SK-N-SH treated with all-trans-retinoic acid at 6 μM for 48 hours (cell line): ENCODE measurements around the gene SETD3.

Source experiments
- ATAC-seq: fragments of 200-7000 bp; cut with Tn5 transposase; 3 replicates; pipeline ENCODE4 v1.9.1; 2020; ENCODE audit warnings: mild to moderate bottlenecking, moderate library complexity
- ARNTL ChIP-seq: fragments of 450-650 bp; formaldehyde crosslinking; IDR thresholded peaks from 2 replicates; pipeline ENCODE4 v1.5.0; 2020; ENCODE audit warnings: low read depth, mild to moderate bottlenecking, moderate library complexity, borderline replicate concordance
- BACH2 ChIP-seq: fragments of 250-450 bp; sonication (Bioruptor Pico); IDR thresholded peaks from 2 replicates; pipeline ENCODE4 v1.9.0; 2021; ENCODE audit warnings: mild to moderate bottlenecking, borderline replicate concordance
- CSDC2 ChIP-seq: fragments of 250-450 bp; sonication (Bioruptor Pico); IDR thresholded peaks from 2 replicates; pipeline ENCODE4 v1.5.0; 2020; ENCODE audit warnings: mild to moderate bottlenecking, moderate library complexity
- ESRRG ChIP-seq: fragments of 250-450 bp; sonication (Bioruptor Pico); IDR thresholded peaks from 2 replicates; pipeline ENCODE4 v1.6.1; 2021; ENCODE audit warnings: mild to moderate bottlenecking
- GLIS3 ChIP-seq: fragments of 250-450 bp; sonication (Bioruptor Pico); IDR thresholded peaks from 2 replicates; pipeline ENCODE4 v1.5.0; 2020; ENCODE audit warnings: mild to moderate bottlenecking, moderate library complexity
- ISL1 ChIP-seq: fragments of 250-450 bp; sonication (Bioruptor Pico); IDR thresholded peaks from 2 replicates; pipeline ENCODE4 v2.1.2; 2022; ENCODE audit warnings: mild to moderate bottlenecking, moderate library complexity
- PPARA ChIP-seq: fragments of 250-450 bp; sonication (Bioruptor Pico); IDR thresholded peaks from 2 replicates; pipeline ENCODE4 v1.5.0; 2020; ENCODE audit warnings: mild to moderate bottlenecking, borderline replicate concordance
- RARB ChIP-seq: fragments of 250-450 bp; sonication (Bioruptor Pico); IDR thresholded peaks from 2 replicates; pipeline ENCODE4 v1.8.0; 2021; ENCODE audit warnings: mild to moderate bottlenecking, moderate library complexity
- SNAI2 ChIP-seq: fragments of 250-450 bp; sonication (Bioruptor Pico); IDR thresholded peaks from 2 replicates; pipeline ENCODE4 v1.5.0; 2020; ENCODE audit warnings: mild to moderate bottlenecking, moderate library complexity
- TCF4 ChIP-seq: fragments of 250-450 bp; sonication (Bioruptor Pico); IDR thresholded peaks from 2 replicates; pipeline ENCODE4 v1.8.0; 2021; ENCODE audit warnings: mild to moderate bottlenecking, moderate library complexity, borderline replicate concordance
- TOX ChIP-seq: fragments of 250-450 bp; sonication (Bioruptor Pico); IDR thresholded peaks from 2 replicates; pipeline ENCODE4 v1.8.0; 2021; ENCODE audit warnings: mild to moderate bottlenecking, moderate library complexity, borderline replicate concordance
- ZC3H10 ChIP-seq: fragments of 250-450 bp; sonication (Bioruptor Pico); IDR thresholded peaks from 2 replicates; pipeline ENCODE4 v1.5.1; 2021; ENCODE audit warnings: mild to moderate bottlenecking, moderate library complexity
- ZFP3 ChIP-seq: fragments of 250-450 bp; sonication (Bioruptor Pico); IDR thresholded peaks from 2 replicates; pipeline ENCODE4 v1.5.0; 2020; ENCODE audit warnings: mild to moderate bottlenecking, moderate library complexity
- ZNF565 ChIP-seq: fragments of 450-650 bp; formaldehyde crosslinking; conservative IDR thresholded peaks from 2 replicates; pipeline ENCODE4 v1.5.0; 2020; ENCODE audit warnings: low read depth, mild to moderate bottlenecking, moderate library complexity
- ZNF70 ChIP-seq: fragments of 450-650 bp; formaldehyde crosslinking; IDR thresholded peaks from 2 replicates; pipeline ENCODE4 v1.5.0; 2020; ENCODE audit warnings: mild to moderate bottlenecking, moderate library complexity
- ZNF8 ChIP-seq: fragments of 450-650 bp; formaldehyde crosslinking; IDR thresholded peaks from 2 replicates; pipeline ENCODE4 v1.5.0; 2020; ENCODE audit warnings: mild to moderate bottlenecking, moderate library complexity
- TF ChIP-seq, protein P1 (sequence below): fragments of 250-450 bp; sonication (Bioruptor Pico); IDR thresholded peaks from 2 replicates; pipeline ENCODE4 v1.5.1; 2021; ENCODE audit warnings: mild to moderate bottlenecking, moderate library complexity
- TF ChIP-seq, protein P2 (sequence below): fragments of 250-450 bp; sonication (Bioruptor Pico); IDR thresholded peaks from 2 replicates; pipeline ENCODE4 v1.5.1; 2020; ENCODE audit warnings: low read depth, mild to moderate bottlenecking, moderate library complexity
- TF ChIP-seq, protein P3 (sequence below): fragments of 250-450 bp; sonication (Bioruptor Pico); IDR thresholded peaks from 2 replicates; pipeline ENCODE4 v1.8.0; 2021; ENCODE audit warnings: low read depth, mild to moderate bottlenecking, moderate library complexity, borderline replicate concordance
- TF ChIP-seq, protein P4 (sequence below): fragments of 250-450 bp; sonication (Bioruptor Pico); IDR thresholded peaks from 2 replicates; pipeline ENCODE4 v1.8.0; 2020; ENCODE audit warnings: mild to moderate bottlenecking, moderate library complexity, borderline replicate concordance

The SETD3 gene

DNA sequence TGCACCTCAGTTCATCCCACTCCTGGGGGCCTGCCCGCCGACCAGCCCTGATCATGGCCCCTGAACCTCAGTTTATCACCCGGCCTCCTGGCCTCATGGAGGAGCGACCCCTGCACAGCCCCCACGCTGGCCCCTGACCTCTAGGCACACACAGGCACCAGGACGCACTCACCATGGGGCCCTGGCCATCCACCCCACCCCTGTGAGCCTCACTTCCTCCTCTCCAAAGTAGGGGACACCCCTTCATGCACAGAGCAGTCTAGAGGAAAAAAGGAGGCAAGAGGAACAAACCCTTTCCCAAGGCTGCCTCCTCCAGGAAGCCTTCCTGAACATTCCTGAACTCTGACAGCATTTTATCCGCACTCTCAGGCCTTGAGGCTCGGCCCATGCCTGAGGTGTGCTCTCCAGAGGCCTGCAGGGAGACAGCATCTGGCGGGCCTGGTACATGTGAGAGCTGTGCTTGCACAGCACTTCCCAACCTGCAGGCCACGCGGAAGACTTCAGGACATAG is 40.0 kb upstream of the SETD3 start:
- no peak for TF ChIP-seq ZC3H10 (CRISPR knock-in tag)
- TF ChIP-seq ZNF70, result no peak
- TF ChIP-seq GLIS3 (CRISPR knock-in tag), result no peak
- no peak for TF ChIP-seq PPARA (CRISPR knock-in tag)
- TF ChIP-seq, protein P1, sequence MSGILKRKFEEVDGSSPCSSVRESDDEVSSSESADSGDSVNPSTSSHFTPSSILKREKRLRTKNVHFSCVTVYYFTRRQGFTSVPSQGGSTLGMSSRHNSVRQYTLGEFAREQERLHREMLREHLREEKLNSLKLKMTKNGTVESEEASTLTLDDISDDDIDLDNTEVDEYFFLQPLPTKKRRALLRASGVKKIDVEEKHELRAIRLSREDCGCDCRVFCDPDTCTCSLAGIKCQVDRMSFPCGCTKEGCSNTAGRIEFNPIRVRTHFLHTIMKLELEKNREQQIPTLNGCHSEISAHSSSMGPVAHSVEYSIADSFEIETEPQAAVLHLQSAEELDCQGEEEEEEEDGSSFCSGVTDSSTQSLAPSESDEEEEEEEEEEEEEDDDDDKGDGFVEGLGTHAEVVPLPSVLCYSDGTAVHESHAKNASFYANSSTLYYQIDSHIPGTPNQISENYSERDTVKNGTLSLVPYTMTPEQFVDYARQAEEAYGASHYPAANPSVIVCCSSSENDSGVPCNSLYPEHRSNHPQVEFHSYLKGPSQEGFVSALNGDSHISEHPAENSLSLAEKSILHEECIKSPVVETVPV (CRISPR knock-in tag), result no peak
- TF ChIP-seq SNAI2 (CRISPR knock-in tag), result no peak
- TF ChIP-seq ZNF565, result no peak
- TF ChIP-seq TCF4 (CRISPR knock-in tag), result no peak
- no peak for ATAC-seq

DNA sequence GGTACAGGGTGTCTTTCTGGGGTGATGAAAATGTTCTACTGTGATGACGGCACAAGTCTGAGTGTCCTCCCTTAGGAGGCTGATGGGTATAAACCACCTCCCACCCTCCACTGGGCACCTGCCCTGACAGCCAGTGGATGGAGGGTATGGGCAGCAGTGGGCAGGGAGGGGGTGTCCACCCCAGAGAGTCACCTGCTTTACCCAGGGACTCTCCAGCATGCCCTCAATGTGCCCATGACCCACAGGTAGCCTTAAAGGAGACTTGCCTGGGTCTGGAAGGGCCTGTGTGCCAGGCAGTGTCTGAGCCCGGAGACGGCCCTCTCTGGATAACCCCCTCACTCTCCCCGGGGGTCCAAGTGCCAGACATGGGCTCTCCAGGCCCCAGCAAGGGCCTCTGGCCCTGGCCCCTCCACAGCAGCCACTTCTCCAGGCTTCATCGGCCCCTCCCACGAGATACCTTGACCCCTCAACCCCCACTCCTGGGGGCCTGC is 39.3 kb upstream of the SETD3 start:
- no peak for ATAC-seq
- TF ChIP-seq ISL1 (CRISPR knock-in tag), result no peak
- no peak for TF ChIP-seq ZNF565
- TF ChIP-seq TOX (CRISPR knock-in tag), result no peak
- TF ChIP-seq, protein P2, sequence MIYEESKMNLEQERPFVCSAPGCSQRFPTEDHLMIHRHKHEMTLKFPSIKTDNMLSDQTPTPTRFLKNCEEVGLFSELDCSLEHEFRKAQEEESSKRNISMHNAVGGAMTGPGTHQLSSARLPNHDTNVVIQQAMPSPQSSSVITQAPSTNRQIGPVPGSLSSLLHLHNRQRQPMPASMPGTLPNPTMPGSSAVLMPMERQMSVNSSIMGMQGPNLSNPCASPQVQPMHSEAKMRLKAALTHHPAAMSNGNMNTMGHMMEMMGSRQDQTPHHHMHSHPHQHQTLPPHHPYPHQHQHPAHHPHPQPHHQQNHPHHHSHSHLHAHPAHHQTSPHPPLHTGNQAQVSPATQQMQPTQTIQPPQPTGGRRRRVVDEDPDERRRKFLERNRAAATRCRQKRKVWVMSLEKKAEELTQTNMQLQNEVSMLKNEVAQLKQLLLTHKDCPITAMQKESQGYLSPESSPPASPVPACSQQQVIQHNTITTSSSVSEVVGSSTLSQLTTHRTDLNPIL (CRISPR knock-in tag), result no peak
- TF ChIP-seq CSDC2 (CRISPR knock-in tag), result no peak
- TF ChIP-seq, protein P3, sequence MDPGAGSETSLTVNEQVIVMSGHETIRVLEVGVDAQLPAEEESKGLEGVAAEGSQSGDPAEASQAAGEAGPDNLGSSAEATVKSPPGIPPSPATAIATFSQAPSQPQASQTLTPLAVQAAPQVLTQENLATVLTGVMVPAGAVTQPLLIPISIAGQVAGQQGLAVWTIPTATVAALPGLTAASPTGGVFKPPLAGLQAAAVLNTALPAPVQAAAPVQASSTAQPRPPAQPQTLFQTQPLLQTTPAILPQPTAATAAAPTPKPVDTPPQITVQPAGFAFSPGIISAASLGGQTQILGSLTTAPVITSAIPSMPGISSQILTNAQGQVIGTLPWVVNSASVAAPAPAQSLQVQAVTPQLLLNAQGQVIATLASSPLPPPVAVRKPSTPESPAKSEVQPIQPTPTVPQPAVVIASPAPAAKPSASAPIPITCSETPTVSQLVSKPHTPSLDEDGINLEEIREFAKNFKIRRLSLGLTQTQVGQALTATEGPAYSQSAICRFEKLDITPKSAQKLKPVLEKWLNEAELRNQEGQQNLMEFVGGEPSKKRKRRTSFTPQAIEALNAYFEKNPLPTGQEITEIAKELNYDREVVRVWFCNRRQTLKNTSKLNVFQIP (CRISPR knock-in tag), result no peak
- no peak for TF ChIP-seq ZC3H10 (CRISPR knock-in tag)
- TF ChIP-seq PPARA (CRISPR knock-in tag), result no peak
- no peak for TF ChIP-seq SNAI2 (CRISPR knock-in tag)
- TF ChIP-seq ZFP3, result no peak
- no peak for TF ChIP-seq RARB (CRISPR knock-in tag)
- no peak for TF ChIP-seq ZNF8
- TF ChIP-seq TCF4 (CRISPR knock-in tag), result no peak
- no peak for TF ChIP-seq ARNTL (CRISPR knock-in tag)
- no peak for TF ChIP-seq GLIS3 (CRISPR knock-in tag)
- TF ChIP-seq, protein P4, sequence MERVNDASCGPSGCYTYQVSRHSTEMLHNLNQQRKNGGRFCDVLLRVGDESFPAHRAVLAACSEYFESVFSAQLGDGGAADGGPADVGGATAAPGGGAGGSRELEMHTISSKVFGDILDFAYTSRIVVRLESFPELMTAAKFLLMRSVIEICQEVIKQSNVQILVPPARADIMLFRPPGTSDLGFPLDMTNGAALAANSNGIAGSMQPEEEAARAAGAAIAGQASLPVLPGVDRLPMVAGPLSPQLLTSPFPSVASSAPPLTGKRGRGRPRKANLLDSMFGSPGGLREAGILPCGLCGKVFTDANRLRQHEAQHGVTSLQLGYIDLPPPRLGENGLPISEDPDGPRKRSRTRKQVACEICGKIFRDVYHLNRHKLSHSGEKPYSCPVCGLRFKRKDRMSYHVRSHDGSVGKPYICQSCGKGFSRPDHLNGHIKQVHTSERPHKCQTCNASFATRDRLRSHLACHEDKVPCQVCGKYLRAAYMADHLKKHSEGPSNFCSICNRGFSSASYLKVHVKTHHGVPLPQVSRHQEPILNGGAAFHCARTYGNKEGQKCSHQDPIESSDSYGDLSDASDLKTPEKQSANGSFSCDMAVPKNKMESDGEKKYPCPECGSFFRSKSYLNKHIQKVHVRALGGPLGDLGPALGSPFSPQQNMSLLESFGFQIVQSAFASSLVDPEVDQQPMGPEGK, result no peak
- no peak for TF ChIP-seq BACH2
- no peak for TF ChIP-seq ESRRG

DNA sequence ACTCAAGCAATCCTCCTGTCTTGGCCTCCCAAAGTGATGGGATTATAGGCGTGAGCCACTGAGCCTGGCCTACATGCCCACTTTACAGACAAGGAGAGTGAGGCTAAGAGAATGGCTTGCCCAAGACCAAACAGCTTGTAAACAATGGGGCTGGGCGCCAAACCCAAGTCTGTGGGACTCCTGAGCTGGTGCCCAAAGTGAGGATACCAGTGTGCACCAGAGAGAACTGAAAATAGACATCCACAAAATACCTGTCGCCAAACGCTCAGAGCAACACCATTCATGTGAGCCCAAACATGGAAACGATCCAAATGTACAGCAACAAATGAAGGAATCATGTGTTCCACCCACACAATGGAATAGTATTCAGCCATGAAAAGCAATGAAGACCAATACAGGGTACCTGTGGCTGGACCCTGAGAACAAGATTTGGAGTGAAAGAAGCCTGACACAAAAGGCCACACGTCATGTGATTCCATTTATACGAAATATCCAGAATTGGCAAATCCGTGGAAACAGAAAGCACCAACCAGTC is 38.8 kb upstream of the SETD3 start:
- no peak for TF ChIP-seq ZNF8
- TF ChIP-seq SNAI2 (CRISPR knock-in tag), result no peak
- no peak for TF ChIP-seq ESRRG
- TF ChIP-seq TCF4 (CRISPR knock-in tag), result no peak
- TF ChIP-seq, protein P3 (CRISPR knock-in tag), result no peak
- no peak for TF ChIP-seq BACH2
- TF ChIP-seq ZNF565, result no peak
- TF ChIP-seq GLIS3 (CRISPR knock-in tag), result no peak
- TF ChIP-seq RARB (CRISPR knock-in tag), result no peak
- TF ChIP-seq ZFP3, result no peak
- no peak for TF ChIP-seq ISL1 (CRISPR knock-in tag)
- ATAC-seq, result no peak
